Activated CD4-positive, alpha-beta T cell treated with anti-CD3 and anti-CD28 coated beads, Interleukin-2, amount 50 U/mL, for 48 hours (primary cell): Measurements from ENCODE around the gene C6.
"Not testable (repeated sequence)": the region's sequence is repeated elsewhere in the genome, so short reads cannot be mapped to it uniquely, and the experiment has no call there.

Experiments used
- DNase-seq, 2 experiments: peaks; one replicate each; pipeline ENCODE4 v3.0.0-alpha.2; 2020

The C6 gene

DNA sequence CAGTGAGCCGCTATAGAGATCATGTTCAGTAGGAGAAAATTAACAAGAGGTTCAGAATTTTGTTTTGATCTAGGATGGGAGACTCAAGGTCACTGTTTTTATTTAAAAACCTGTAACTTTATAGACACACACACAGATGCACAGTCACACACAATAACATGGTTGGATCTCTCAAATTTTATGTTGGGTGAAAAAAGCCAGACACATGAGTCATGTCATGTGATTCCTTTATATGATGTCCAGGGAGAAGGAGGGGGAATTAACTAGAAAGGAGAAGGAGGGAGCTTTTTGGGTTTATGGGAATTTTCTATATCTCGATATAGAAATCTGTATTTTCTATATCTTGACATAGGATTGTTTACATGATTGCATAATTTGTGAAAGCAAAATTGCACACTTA is 17.1 kb downstream of the C6 start:
- DNase-seq: no peak

DNA sequence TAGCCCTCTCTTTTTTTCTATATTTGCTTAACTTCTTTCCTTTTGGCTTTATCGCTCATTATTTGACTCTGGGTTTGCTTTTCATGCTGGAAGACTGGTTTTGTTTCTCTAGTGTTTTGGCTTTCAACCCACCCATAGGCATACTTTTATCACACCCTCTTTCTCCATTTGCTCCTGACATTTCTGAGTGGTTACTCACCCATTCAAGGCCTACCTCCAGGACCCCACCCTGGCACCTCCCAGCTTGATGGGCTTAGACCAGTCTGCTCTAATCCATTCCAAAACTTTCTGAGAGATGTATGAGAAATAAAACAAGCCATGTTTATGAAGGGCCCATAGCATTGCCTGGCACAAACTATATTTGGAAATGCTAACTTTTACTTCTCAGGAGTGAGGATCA is 18.1 kb downstream of the C6 start:
- no peak for DNase-seq

DNA sequence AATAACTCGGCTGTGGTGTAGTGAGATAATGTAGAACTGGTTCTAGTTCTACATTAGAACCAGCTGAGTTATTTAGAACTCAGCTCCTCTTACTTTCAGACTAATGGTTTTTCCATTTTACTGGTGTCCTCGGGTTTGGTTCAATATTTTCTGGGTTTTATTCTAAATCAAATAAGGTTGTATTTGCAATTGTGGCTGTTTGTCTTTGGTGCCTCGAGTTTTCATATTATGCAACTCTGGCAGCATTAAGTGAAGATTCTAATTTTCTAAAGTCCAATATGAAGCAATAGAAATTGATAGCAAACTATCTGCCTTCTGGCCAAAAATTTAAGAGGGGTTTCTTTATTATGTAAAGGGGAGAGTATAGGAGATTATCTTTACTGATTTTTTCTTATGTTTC is 19.0 kb downstream of the C6 start:
- DNase-seq: no peak

DNA sequence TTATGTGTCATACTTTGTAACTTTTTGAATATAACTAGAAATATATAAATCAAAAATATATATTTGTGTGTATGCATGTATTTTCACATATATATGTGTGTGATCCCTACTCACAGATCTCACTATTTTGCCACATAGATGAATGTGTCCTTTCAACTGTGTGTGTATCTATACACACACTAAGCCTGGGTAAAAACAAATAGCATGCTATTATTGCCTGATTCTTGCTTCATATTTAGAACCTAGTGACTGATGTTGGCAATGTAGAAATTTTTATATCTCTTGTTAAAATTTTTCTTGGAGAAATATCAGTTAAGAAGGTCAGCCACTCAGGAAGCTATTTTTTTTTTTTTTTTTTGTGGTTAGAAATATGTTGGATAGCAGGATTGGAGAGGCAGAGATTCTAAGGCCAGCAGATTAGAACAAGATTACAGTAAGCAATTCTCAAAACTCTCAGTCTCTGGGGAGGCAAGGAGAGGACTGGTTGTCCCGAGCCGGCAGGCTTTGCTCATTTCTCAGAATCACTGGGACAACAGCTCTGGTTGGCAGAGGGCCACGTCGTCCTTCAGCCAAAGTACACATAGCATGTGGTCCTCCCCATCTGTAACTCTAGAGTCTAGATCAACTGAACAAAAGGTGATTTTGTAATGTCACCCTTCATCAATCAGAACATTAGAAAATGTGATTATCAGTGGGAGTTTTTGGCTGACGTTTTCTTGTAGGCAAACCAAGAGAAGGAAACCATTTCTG is 19.7 kb downstream of the C6 start:
- DNase-seq: no peak

GRCh38 chr5:41191249-41191648 is 22.1 kb downstream of the C6 start:
- no peak for DNase-seq

- no peak for DNase-seq
Measured at GRCh38 chr5:41186143-41186542, 27.2 kb downstream of the C6 start.

DNA sequence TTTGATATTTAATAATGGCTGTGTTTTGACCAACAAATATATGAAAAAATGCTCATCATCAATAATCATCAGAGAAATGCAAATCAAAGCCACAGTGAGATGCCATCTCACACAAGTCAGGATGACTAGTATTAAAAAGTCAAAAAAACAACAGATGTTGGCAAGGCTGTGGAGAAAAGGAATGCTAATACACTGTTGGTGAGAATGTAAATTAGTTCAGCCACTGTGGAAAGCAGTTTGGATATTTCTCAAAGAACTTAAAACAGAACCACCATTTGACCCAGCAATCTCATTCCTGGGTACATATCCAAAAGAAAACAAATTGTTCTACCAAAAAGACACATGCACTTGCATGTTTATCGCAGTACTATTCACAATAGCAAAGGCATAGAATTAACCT is 30.0 kb downstream of the C6 start:
- DNase-seq: not testable (repeated sequence)

- no peak for DNase-seq
Measured at GRCh38 chr5:41182666-41183065, 30.7 kb downstream of the C6 start.

DNA sequence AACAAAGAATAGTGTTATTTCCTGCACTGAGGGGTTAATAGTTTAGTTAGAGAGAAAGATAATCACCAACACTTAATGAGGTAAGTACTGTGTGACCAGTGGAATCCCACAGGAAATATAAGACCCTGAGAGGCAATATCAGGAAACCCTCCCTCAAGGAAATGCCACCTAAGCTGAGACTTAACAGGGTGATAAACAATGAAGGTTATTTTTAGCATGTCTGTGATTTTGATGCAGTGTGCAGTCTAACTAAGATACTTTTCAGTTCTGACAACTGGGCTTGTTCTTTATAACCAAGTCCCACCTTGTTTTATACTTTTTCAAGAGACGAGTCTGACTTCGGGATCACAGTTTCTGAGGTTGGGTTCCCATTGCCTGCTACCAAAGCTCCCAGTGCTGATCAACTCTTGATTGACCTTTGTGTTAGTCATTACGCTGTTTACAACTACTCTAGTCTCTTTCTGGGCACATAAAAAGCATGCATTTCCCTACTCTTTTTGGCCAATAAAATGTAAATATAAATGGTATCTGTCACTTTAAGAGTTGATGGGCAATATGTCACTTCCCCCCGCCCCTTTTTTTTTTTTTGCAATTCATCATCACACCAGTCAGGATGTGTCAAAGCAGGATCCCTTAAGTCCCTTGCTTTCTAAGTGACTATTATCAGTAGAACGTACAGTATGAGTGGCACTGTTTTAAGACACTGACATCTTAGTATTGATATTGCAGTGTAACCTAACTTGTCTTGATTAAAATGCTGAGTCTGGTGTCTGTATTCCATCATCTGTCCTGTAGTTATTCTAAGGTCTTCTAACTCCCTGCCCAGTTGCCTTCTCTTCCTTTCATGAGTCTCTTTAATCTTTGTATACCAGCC is 31.4 kb downstream of the C6 start:
- no peak for DNase-seq

GRCh38 chr5:41176952-41177351 is 36.4 kb downstream of the C6 start:
- DNase-seq: no peak

DNA sequence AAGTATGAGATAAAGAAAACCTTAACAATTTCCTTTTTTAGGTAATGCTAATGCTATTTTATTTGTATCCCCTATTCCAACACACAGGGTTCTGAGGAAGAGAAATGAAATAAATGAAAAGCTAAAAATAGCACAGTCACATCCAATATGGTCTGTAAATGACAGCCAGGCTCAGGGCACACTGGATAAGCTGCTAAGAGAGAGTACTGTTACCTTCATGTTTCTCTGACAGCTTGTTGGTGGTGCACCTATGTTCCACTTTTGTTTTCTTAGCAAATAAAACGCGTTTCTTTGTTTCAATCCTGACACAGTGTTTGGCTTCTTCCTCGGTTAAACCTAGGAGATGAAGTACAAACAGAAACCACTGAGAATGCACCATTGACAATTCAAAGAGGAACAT is 41.3 kb downstream of the C6 start:
- no peak for DNase-seq

- no peak for DNase-seq
Measured at GRCh38 chr5:41161271-41161670, 52.1 kb downstream of the C6 start.

DNA sequence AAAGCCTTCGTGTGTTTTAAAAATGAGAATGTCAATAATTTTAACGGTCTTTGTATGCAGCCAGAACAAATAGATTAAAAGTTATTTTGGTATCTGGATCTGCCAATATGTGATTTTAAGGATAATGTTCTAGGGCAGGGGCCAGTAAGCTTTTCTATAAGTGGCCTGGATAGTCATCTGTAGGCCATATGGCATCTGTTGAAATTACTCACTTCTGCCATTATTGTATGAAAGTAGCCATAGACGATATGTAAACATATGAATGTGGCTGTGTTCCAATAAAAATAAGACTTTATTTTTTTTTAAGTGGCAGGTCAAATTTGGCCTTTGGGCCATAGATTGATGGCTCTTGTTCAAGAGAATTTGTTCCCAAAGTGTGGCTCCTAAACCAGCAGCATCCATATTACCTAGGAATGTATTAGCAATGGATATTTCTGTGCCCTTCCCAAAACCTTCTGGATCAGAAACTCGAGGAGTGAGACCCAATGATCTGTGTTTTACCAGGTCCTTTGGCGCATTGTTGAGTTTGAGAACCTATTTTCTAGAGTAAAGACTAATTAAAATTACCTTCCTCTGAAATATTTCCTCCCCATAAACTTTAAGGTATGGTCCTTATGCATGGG is 55.9 kb downstream of the C6 start:
- no peak for DNase-seq

GRCh38 chr5:41156739-41157138 is 56.6 kb downstream of the C6 start:
- no peak for DNase-seq

DNA sequence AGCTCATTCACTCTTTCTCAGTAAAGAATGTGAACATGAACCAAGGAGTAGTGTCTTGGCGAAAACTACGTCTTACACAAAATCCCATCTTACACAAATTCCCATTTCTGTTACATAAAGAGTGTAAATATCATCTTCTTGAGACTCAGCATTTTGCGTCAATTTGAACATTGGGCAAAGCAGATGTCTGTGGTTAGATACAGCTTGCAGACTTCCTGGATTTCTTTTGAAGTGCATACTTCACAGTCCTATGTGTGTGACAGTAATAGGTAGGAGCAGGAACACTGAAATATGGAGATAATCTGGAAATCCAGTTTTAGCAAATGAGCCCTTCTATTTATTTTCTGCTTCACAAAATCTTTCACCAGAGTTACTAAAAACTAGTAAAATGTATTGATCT is 58.8 kb downstream of the C6 start:
- no peak for DNase-seq

- no peak for DNase-seq
Measured at GRCh38 chr5:41151564-41151963, 61.8 kb downstream of the C6 start.

GRCh38 chr5:41148448-41148847 is 64.9 kb downstream of the C6 start:
- no peak for DNase-seq

DNA sequence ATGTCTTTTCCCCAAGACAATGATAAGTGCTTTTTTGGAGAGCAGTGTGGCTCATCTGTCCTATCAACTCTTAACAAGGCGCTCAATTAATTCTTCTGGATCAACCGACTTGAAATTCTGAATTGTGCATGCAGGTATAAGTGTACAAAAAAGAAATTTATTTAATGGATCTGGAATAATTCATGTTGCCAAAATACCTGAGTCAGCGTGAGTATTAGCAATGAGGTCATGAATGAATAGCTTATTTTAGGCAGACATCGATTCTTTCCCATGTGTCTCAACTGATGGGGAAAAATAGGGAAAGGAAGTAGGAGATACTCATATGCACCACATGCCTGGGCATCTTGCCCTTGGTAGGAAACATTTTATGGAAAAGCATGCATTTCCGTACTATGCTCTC is 68.0 kb downstream of the C6 start:
- DNase-seq: no peak

- no peak for DNase-seq
Measured at GRCh38 chr5:41143131-41143901, 70.0 kb downstream of the C6 start.

GRCh38 chr5:41127967-41128690 is 85.2 kb downstream of the C6 start:
- DNase-seq: no peak

DNA sequence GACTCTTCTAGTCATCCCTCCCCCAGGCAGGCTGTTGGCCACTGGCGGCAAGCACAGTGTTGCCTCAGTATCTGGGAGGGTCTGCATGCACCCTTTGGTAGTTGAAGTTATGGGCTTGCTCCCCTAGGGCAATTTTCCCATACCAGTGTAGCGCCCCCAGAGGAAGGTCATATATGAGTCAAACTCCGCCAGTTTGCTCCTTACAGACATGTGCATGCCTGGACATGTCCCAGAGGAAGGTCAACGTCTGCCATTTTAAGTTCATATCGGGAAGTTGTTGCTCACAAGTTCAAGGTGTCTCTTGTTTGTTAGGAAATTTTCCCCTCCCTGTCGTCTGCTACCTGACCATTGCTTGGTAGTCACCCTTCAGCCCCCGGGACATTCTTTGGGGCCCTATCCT is 90.9 kb downstream of the C6 start:
- no peak for DNase-seq

DNA sequence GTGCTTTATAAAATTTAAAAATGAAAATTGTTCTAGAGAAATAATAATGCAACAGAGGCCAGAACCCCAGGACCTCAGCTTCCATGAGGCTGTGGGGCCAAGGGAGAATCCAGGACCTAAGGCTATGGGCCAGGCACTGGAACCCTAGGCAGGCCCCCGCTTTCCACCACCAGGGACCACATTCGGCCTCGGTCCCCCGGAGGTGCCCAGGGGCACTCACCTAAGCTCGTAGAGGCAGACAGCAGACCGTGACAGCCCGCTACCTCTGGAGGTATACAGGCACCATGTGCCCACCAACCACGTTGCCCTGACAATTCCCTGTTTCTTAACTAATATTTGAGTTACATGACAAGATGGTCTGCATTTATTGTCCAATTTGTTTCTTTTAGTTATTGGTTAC is 92.7 kb downstream of the C6 start:
- no peak for DNase-seq

- DNase-seq: no peak
Measured at GRCh38 chr5:41118177-41118576, 95.2 kb downstream of the C6 start.
